SK-N-MC (cell line): Measurements from ENCODE around the gene ZNF135.

Source experiments
- DNase-seq: peaks from one replicate; pipeline ENCODE4 v3.0.0-alpha.2; 2011; ENCODE audit warnings: low read depth, low spot score
- H3K27ac ChIP-seq: fragments of 200-600 bp; sonication (generic); 2 replicates; pipeline ENCODE4 v1.5.1; 2016; ENCODE audit warnings: mixed run types
- H3K36me3 ChIP-seq: fragments of 200-600 bp; sonication (generic); 2 replicates; pipeline ENCODE4 v1.6.1; 2017; ENCODE audit warnings: antibody characterized with exemption, low read length, mixed read lengths; ENCODE audit not compliant: insufficient read depth
- H3K4me3 ChIP-seq: fragments of 200-600 bp; sonication (generic); 2 replicates; pipeline ENCODE4 v1.5.1; 2016
- H3K9ac ChIP-seq: fragments of 200-600 bp; sonication (generic); 2 replicates; pipeline ENCODE4 v1.8.0; 2017; ENCODE audit warnings: mixed run types, mixed read lengths; ENCODE audit not compliant: insufficient read length
- H3K9me3 ChIP-seq: fragments of 200-600 bp; sonication (generic); 2 replicates; pipeline ENCODE4 v1.6.1; 2017; ENCODE audit warnings: low read depth, mild to moderate bottlenecking, antibody characterized with exemption, low read length, moderate library complexity, mixed read lengths
- EZH2 ChIP-seq: fragments of 200-600 bp; sonication (generic); IDR thresholded peaks from one replicate; pipeline ENCODE4 v1.6.1; 2017; ENCODE audit warnings: antibody characterized with exemption
- FOXP2 ChIP-seq: optimal IDR thresholded peaks from 2 replicates; pipeline ENCODE3; 2011; ENCODE audit warnings: mild to moderate bottlenecking, moderate library complexity; ENCODE audit not compliant: insufficient read depth; ENCODE audit errors: extremely low read length, control extremely low read depth
- POLR2AphosphoS5 ChIP-seq: IDR thresholded peaks from 2 replicates; pipeline ENCODE4 v1.6.1; 2012; ENCODE audit warnings: mild to moderate bottlenecking, low read depth, low read length, borderline replicate concordance

ZNF135 gene

DNA sequence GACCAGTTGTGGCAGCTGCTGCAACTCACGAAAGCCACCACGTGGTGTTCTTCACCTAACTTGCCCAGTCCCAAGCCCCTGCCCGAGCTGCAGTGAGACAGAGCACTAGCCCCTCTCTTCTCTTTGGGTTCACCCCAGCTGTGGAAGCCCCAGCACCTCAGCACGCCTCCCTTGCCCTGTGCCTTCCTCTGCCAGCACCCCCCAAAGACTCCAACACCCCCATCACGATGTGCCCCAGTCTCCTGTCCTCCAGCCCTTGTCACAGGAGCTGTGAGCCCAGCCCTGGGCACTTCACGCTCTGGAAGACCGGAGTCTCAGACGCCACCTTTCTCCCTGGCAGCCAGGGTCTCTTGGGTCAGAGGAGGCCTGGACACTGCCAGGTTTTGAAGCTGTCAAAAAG, 2.2 kb upstream of the ZNF135 start:
- TF ChIP-seq EZH2 (no peak), FOXP2 (no peak), POLR2AphosphoS5 (no peak)
- H3K9ac ChIP-seq, result no peak overlapping the region
- H3K9me3 ChIP-seq, result no peaks in the 10 kb centered on the region
- no peak for DNase-seq
- no peak overlapping the region for H3K27ac ChIP-seq
- no peaks in the 10 kb centered on the region for H3K36me3 ChIP-seq
- H3K4me3 ChIP-seq, result no peak overlapping the region

DNA sequence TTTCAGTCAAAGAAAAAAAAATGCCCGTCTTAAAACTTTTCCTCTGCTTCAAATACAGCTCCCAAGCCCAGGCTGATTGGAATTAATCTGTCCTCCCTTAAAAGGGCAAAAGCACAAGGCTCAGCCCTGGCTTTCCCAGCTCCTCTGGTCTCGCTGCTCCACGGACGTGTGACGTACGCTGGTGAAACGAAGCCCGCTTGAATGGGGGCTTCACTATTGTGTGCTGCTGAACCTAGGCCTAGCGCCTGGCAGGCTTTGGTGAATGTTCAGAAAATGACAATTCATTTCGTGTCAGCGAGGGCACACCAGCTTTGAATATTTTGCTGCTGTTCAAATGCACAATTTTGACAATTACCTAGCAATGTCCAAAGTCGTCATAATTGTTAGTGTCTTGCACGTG, 615 bp upstream of the ZNF135 start:
- Histone ChIP-seq H3K9me3 (no peaks in the 10 kb centered on the region), H3K9ac (no peak overlapping the region), H3K27ac (no peak overlapping the region), H3K36me3 (no peaks in the 10 kb centered on the region), H3K4me3 (no peak overlapping the region)
- no peak for TF ChIP-seq EZH2
- TF ChIP-seq FOXP2, result no peak
- no peak for TF ChIP-seq POLR2AphosphoS5
- DNase-seq, result no peak

GRCh38 chr19:58059671-58060078, 593 bp downstream of the ZNF135 start:
- TF ChIP-seq FOXP2 (no peak), EZH2 (no peak), POLR2AphosphoS5 (no peak)

GRCh38 chr19:58060231-58060630, 1.1 kb downstream of the ZNF135 start:
- Histone ChIP-seq H3K4me3 (no peak overlapping the region), H3K9ac (no peak overlapping the region), H3K27ac (no peak overlapping the region), H3K36me3 (no peaks in the 10 kb centered on the region), H3K9me3 (no peaks in the 10 kb centered on the region)
- TF ChIP-seq EZH2 (no peak), POLR2AphosphoS5 (no peak), FOXP2 (no peak)
- DNase-seq, result no peak

More at GRCh38 chr19:58059671-58060078, 593 bp downstream of the ZNF135 start:
- no peak for DNase-seq
- Histone ChIP-seq H3K9me3 (no peaks in the 10 kb centered on the region), H3K4me3 (no peak overlapping the region), H3K27ac (no peak overlapping the region), H3K36me3 (no peaks in the 10 kb centered on the region), H3K9ac (no peak overlapping the region)

DNA sequence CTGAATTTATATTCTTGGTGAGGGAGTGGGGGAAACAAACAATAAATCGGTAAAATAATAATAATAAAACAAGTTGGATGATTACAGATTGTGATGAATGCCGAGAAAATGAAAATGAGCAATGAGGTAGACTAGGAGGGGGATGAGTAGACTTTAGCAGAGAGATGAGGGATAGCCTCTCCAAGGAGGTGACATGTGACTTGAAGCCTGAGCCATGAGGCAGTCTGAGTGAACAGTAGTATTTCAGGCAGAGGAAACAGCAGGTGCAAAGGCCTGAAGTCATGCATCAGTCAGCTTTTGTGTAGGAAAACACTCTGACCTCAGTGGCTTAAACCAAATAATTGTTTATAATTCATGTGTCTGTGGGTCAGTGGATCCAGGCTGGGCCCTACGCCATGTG, 4.6 kb downstream of the ZNF135 start:
- no peak overlapping the region for H3K4me3 ChIP-seq
- no peak overlapping the region for H3K27ac ChIP-seq
- TF ChIP-seq EZH2, result no peak
- no peak for TF ChIP-seq POLR2AphosphoS5
- no peak for TF ChIP-seq FOXP2
- DNase-seq, result no peak
- H3K36me3 ChIP-seq, result no peaks in the 10 kb centered on the region
- no peaks in the 10 kb centered on the region for H3K9me3 ChIP-seq
- H3K9ac ChIP-seq, result no peak overlapping the region

DNA sequence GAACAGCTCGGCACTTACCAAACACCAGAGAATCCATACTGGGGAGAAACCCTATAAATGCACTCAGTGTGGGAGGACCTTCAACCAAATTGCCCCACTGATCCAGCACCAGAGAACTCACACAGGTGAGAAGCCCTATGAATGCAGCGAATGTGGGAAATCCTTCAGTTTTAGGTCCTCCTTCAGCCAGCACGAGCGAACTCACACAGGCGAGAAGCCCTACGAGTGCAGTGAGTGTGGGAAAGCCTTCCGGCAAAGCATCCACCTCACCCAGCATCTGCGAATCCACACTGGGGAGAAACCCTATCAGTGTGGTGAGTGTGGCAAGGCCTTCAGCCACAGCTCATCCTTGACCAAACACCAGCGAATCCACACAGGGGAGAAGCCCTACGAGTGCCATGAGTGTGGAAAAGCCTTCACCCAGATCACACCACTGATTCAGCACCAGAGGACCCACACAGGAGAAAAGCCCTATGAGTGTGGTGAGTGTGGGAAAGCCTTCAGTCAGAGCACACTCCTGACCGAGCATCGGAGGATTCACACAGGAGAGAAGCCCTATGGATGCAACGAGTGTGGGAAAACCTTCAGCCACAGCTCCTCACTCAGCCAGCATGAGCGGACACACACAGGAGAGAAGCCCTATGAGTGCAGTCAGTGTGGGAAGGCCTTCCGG, 8.3 kb downstream of the ZNF135 start:
- no peaks in the 10 kb centered on the region for H3K9me3 ChIP-seq

GRCh38 chr19:58079792-58080191, 20.7 kb downstream of the ZNF135 start:
- Histone ChIP-seq H3K36me3 (no peaks in the 10 kb centered on the region), H3K4me3 (no peak overlapping the region), H3K27ac (no peak overlapping the region), H3K9me3 (no peaks in the 10 kb centered on the region), H3K9ac (no peak overlapping the region)
- DNase-seq, result no peak
- TF ChIP-seq POLR2AphosphoS5 (no peak), FOXP2 (no peak), EZH2 (no peak)

More for the DNA sequence above, 8.3 kb downstream of the ZNF135 start:
- Histone ChIP-seq H3K27ac (no peak overlapping the region), H3K4me3 (no peak overlapping the region), H3K9ac (no peak overlapping the region), H3K36me3 (no peaks in the 10 kb centered on the region)
- no peak for DNase-seq
- TF ChIP-seq POLR2AphosphoS5 (no peak), EZH2 (no peak), FOXP2 (no peak)

DNA sequence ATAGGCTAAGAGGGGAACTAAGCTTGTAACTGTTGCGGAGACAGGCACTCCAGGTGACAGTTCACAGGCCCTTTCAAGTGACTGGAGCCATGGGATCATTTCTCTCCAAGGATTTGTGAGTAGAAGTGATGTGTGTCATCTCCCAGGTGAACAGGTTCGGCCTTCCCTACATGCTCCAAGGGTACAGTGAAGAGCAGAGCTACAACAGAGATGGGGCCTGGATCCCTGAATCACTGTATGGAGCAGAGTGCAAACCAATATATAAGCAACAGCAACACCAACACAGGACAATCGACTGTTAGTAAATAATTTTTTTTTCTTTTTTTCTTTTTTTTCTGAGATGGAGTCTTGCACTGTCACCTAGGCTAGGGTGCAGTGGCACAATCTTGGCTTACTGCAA, 23.9 kb downstream of the ZNF135 start:
- TF ChIP-seq EZH2, result no peak
- TF ChIP-seq FOXP2, result no peak
- TF ChIP-seq POLR2AphosphoS5, result no peak
- no peak overlapping the region for H3K9ac ChIP-seq
- H3K27ac ChIP-seq, result no peak overlapping the region
- no peak for DNase-seq
- no peaks in the 10 kb centered on the region for H3K9me3 ChIP-seq
- H3K4me3 ChIP-seq, result no peak overlapping the region
- H3K36me3 ChIP-seq, result no peaks in the 10 kb centered on the region

- no peak overlapping the region for H3K27ac ChIP-seq
- no peak for TF ChIP-seq FOXP2
- no peak for TF ChIP-seq POLR2AphosphoS5
- no peak for TF ChIP-seq EZH2
- no peak for DNase-seq
- H3K36me3 ChIP-seq, result no peaks in the 10 kb centered on the region
- no peak overlapping the region for H3K4me3 ChIP-seq
- no peak overlapping the region for H3K9ac ChIP-seq
- no peaks in the 10 kb centered on the region for H3K9me3 ChIP-seq
These were observed 25.7 kb downstream of the ZNF135 start for GRCh38 chr19:58084596-58085347.
